WERI-Rb-1 (cell line): ENCODE data around the gene ANKRD30A.

Experiments used
- DNase-seq: peaks from one replicate; pipeline ENCODE4 v3.0.0-alpha.2; 2020
- H3K27ac ChIP-seq: fragments of 250-450 bp; sonication (Bioruptor Pico); 2 replicates; pipeline ENCODE4 v1.5.1; 2020; ENCODE audit warnings: mild to moderate bottlenecking, moderate library complexity
- H3K27me3 ChIP-seq: fragments of 250-450 bp; sonication (Bioruptor Pico); 2 replicates; pipeline ENCODE4 v1.5.1; 2021; ENCODE audit warnings: mild to moderate bottlenecking, low read depth, moderate library complexity; ENCODE audit not compliant: insufficient read depth, severe bottlenecking
- H3K36me3 ChIP-seq: fragments of 250-450 bp; sonication (Bioruptor Pico); 2 replicates; pipeline ENCODE4 v1.5.1; 2020; ENCODE audit warnings: mild to moderate bottlenecking, moderate library complexity
- H3K4me3 ChIP-seq: 2 replicates; pipeline ENCODE4 v1.5.1; 2011; ENCODE audit warnings: low read depth, mild to moderate bottlenecking, control low read depth, low read length
- H3K9me3 ChIP-seq: fragments of 250-450 bp; sonication (Bioruptor Pico); 2 replicates; pipeline ENCODE4 v1.5.1; 2021; ENCODE audit warnings: mild to moderate bottlenecking, moderate library complexity; ENCODE audit not compliant: severe bottlenecking
- TF ChIP-seq, protein P1 (sequence below): IDR thresholded peaks from 2 replicates; pipeline ENCODE4 v1.5.1; 2011; ENCODE audit warnings: low read depth, mild to moderate bottlenecking, control low read depth, inconsistent platforms, low read length

Gene ANKRD30A

DNA sequence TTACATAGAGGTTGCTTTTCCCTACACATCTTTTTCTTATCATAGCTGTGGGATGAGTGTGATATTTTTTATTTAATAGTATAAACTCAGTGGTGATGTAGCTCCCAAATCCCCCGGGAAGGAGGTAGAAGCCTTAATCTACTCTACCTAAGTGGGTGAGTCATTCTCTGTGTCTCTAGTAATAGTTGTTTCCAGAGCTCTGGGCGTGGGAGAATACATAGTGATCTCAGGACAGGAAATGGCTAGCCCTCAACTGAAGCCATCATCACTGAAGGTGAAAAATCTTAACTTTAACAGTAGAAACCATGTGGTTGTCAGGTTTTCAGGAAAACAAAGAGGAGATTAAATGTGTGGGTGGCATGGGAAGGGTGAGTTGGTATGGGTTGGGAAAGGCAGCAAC, 278.4 kb downstream of the ANKRD30A start:
- H3K9me3 ChIP-seq: no peaks in the 10 kb centered on the region
- no peak for DNase-seq
- no peaks in the 10 kb centered on the region for H3K27me3 ChIP-seq
- H3K4me3 ChIP-seq: no peak overlapping the region
- no peaks in the 10 kb centered on the region for H3K36me3 ChIP-seq
- TF ChIP-seq, protein P1, sequence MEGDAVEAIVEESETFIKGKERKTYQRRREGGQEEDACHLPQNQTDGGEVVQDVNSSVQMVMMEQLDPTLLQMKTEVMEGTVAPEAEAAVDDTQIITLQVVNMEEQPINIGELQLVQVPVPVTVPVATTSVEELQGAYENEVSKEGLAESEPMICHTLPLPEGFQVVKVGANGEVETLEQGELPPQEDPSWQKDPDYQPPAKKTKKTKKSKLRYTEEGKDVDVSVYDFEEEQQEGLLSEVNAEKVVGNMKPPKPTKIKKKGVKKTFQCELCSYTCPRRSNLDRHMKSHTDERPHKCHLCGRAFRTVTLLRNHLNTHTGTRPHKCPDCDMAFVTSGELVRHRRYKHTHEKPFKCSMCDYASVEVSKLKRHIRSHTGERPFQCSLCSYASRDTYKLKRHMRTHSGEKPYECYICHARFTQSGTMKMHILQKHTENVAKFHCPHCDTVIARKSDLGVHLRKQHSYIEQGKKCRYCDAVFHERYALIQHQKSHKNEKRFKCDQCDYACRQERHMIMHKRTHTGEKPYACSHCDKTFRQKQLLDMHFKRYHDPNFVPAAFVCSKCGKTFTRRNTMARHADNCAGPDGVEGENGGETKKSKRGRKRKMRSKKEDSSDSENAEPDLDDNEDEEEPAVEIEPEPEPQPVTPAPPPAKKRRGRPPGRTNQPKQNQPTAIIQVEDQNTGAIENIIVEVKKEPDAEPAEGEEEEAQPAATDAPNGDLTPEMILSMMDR: no peak
- no peak overlapping the region for H3K27ac ChIP-seq
